MM.1S (cell line): ENCODE data around the gene ARL6IP5.

Source experiments
- CTCF ChIP-seq: fragments of 300-600 bp; sonication (generic); IDR thresholded peaks from 2 replicates; pipeline ENCODE4 v1.5.1; 2016; ENCODE audit warnings: antibody characterized with exemption, low read length, mixed read lengths
- EZH2phosphoT487 ChIP-seq: fragments of 300-600 bp; sonication (generic); IDR thresholded peaks from 2 replicates; pipeline ENCODE4 v1.6.1; 2018; ENCODE audit warnings: antibody characterized with exemption, low read length

GRCh38 chr3:69087030-69087791 is 2.5 kb downstream of the ARL6IP5 start:
- TF ChIP-seq CTCF (no peak), EZH2phosphoT487 (no peak)
